Suprapubic skin (tissue), 4 donors: Measurements from ENCODE around the gene SDHAF1.

Experiments
- POLR2A ChIP-seq, 2 donors: fragments of 450-650 bp; IDR thresholded peaks; one replicate each; pipeline ENCODE4 v1.6.1; 2017; ENCODE audit warnings: antibody characterized with exemption in 2 of 2, mild to moderate bottlenecking in 2 of 2, moderate library complexity in 2 of 2
- POLR2AphosphoS5 ChIP-seq, 3 donors: sonication (generic); formaldehyde crosslinking; IDR thresholded peaks; one replicate each; pipeline ENCODE4 v1.6.1; 2017; ENCODE audit warnings: antibody characterized with exemption in 3 of 3
- TF ChIP-seq, protein P1 (sequence below), 2 donors: fragments of 200-600 bp in 1 of 2; fragments of 450-650 bp in 1 of 2; sonication (generic) in 1 of 2; IDR thresholded peaks; one replicate each; pipeline ENCODE4 v1.5.1; 2016 to 2019; ENCODE audit warnings: antibody characterized with exemption in 2 of 2, mild to moderate bottlenecking in 1 of 2, moderate library complexity in 1 of 2

- TF ChIP-seq, protein P1, sequence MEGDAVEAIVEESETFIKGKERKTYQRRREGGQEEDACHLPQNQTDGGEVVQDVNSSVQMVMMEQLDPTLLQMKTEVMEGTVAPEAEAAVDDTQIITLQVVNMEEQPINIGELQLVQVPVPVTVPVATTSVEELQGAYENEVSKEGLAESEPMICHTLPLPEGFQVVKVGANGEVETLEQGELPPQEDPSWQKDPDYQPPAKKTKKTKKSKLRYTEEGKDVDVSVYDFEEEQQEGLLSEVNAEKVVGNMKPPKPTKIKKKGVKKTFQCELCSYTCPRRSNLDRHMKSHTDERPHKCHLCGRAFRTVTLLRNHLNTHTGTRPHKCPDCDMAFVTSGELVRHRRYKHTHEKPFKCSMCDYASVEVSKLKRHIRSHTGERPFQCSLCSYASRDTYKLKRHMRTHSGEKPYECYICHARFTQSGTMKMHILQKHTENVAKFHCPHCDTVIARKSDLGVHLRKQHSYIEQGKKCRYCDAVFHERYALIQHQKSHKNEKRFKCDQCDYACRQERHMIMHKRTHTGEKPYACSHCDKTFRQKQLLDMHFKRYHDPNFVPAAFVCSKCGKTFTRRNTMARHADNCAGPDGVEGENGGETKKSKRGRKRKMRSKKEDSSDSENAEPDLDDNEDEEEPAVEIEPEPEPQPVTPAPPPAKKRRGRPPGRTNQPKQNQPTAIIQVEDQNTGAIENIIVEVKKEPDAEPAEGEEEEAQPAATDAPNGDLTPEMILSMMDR (IDR thresholded peaks at IDR 0.05) = no peak
- no peak for TF ChIP-seq POLR2A (IDR thresholded peaks at IDR 0.05)
- TF ChIP-seq POLR2AphosphoS5 (IDR thresholded peaks at IDR 0.05) = no peak
These were observed 28.4 kb downstream of the SDHAF1 start for GRCh38 chr19:36023432-36023831.
